GM23338 (cell line): Measurements from ENCODE around the gene GHR. TPM values are rescaled to one million over a fixed set of nuclear protein-coding genes. Genes with fewer than 3 reads are reported as not detected.

Experiments used
- ATAC-seq: fragments of 200-7000 bp; cut with Tn5 transposase; 3 replicates; pipeline ENCODE4 v1.9.1; 2020
- DNase-seq: peaks from one replicate; pipeline ENCODE4 v3.0.0-alpha.2; 2015; ENCODE audit warnings: low spot score
- H2AFZ ChIP-seq: fragments of 200-600 bp; sonication (generic); 2 replicates; pipeline ENCODE4 v1.8.0; 2016; ENCODE audit warnings: antibody characterized with exemption, mild to moderate bottlenecking, moderate library complexity
- H3F3A ChIP-seq: fragments of 200-600 bp; sonication (generic); replicated peaks from 2 replicates; pipeline ENCODE4 v1.8.0; 2017; ENCODE audit warnings: antibody characterized with exemption, mixed run types, low read depth
- H3K27ac ChIP-seq: fragments of 200-600 bp; sonication (generic); 2 replicates; pipeline ENCODE4 v1.6.1; 2016; ENCODE audit warnings: low read depth
- H3K27me3 ChIP-seq: fragments of 200-600 bp; sonication (generic); 2 replicates; pipeline ENCODE4 v1.8.0; 2016; ENCODE audit warnings: mild to moderate bottlenecking, mixed run types, moderate library complexity; ENCODE audit not compliant: insufficient read depth
- H3K36me3 ChIP-seq: fragments of 200-600 bp; sonication (generic); 2 replicates; pipeline ENCODE4 v1.8.0; 2016; ENCODE audit warnings: mild to moderate bottlenecking; ENCODE audit not compliant: insufficient read depth
- H3K4me1 ChIP-seq: fragments of 200-600 bp; sonication (generic); 2 replicates; pipeline ENCODE4 v1.8.0; 2016; ENCODE audit warnings: mild to moderate bottlenecking, moderate library complexity; ENCODE audit not compliant: insufficient read depth
- H3K4me2 ChIP-seq: fragments of 200-600 bp; sonication (generic); 2 replicates; pipeline ENCODE4 v1.7.1; 2017; ENCODE audit warnings: mixed run types
- H3K4me3 ChIP-seq: fragments of 200-600 bp; sonication (generic); 2 replicates; pipeline ENCODE4 v1.6.1; 2016; ENCODE audit warnings: mixed run types
- H3K79me2 ChIP-seq: fragments of 200-600 bp; sonication (generic); replicated peaks from 2 replicates; pipeline ENCODE4 v1.8.0; 2017; ENCODE audit warnings: mild to moderate bottlenecking; ENCODE audit not compliant: insufficient read depth
- H3K9me2 ChIP-seq: fragments of 200-600 bp; sonication (generic); 2 replicates; pipeline ENCODE4 v1.8.0; 2017; ENCODE audit not compliant: insufficient read depth
- H4K20me1 ChIP-seq: fragments of 200-600 bp; sonication (generic); replicated peaks from 2 replicates; pipeline ENCODE4 v1.8.0; 2017; ENCODE audit warnings: mild to moderate bottlenecking; ENCODE audit not compliant: insufficient read depth
- H3K27ac Mint-ChIP-seq: 2 replicates; pipeline ENCODE4 v1.8.0; 2020; ENCODE audit warnings: inconsistent platforms, mild to moderate bottlenecking, moderate library complexity, mixed read lengths
- H3K27me3 Mint-ChIP-seq: 3 replicates; pipeline ENCODE4 v1.8.0; 2022; ENCODE audit warnings: low read depth, mild to moderate bottlenecking, moderate library complexity, mixed read lengths, inconsistent platforms; ENCODE audit not compliant: insufficient read depth, poor library complexity
- H3K36me3 Mint-ChIP-seq: 3 replicates; pipeline ENCODE4 v1.8.0; 2021; ENCODE audit warnings: low read depth, mild to moderate bottlenecking, inconsistent platforms, moderate library complexity, mixed read lengths
- H3K4me1 Mint-ChIP-seq: 3 replicates; pipeline ENCODE4 v1.8.0; 2020; ENCODE audit warnings: mild to moderate bottlenecking, inconsistent platforms, mixed read lengths
- H3K4me3 Mint-ChIP-seq: 3 replicates; pipeline ENCODE4 v1.8.0; 2021; ENCODE audit warnings: moderate library complexity, mild to moderate bottlenecking, inconsistent platforms, mixed read lengths
- H3K9me3 Mint-ChIP-seq: 3 replicates; pipeline ENCODE4 v1.8.0; 2020; ENCODE audit warnings: moderate library complexity, mild to moderate bottlenecking, inconsistent platforms, mixed read lengths
- CREB1 ChIP-seq: fragments of 250-450 bp; sonication (Bioruptor Pico); IDR thresholded peaks from 2 replicates; pipeline ENCODE4 v1.5.0; 2020; ENCODE audit warnings: low read depth, mild to moderate bottlenecking, moderate library complexity
- CTCF ChIP-seq, 2 experiments: fragments of 200-600 bp in 1 of 2; sonication (generic) in 1 of 2; conservative IDR thresholded peaks; 2 replicates each; pipeline versions ENCODE4 v1.5.1 to v1.6.1; 2016 to 2017; ENCODE audit warnings: antibody characterized with exemption in 2 of 2, low read depth in 2 of 2, mild to moderate bottlenecking in 2 of 2, moderate library complexity in 1 of 2
- ETS1 ChIP-seq: IDR thresholded peaks from 2 replicates; pipeline ENCODE4 v1.6.1; 2016; ENCODE audit warnings: antibody characterized with exemption
- EZH2 ChIP-seq: fragments of 200-600 bp; sonication (generic); IDR thresholded peaks from one replicate; pipeline ENCODE4 v1.8.0; 2017; ENCODE audit warnings: antibody characterized with exemption, mild to moderate bottlenecking, low read depth; ENCODE audit not compliant: unreplicated experiment
- EZH2phosphoT487 ChIP-seq: fragments of 200-600 bp; sonication (generic); IDR thresholded peaks from one replicate; pipeline ENCODE4 v1.8.1; 2018; ENCODE audit warnings: antibody characterized with exemption; ENCODE audit not compliant: unreplicated experiment
- JUNB ChIP-seq: IDR thresholded peaks from one replicate; pipeline ENCODE4 v1.6.1; 2016; ENCODE audit warnings: antibody characterized with exemption; ENCODE audit not compliant: unreplicated experiment
- NANOG ChIP-seq: IDR thresholded peaks from 2 replicates; pipeline ENCODE4 v1.6.1; 2016; ENCODE audit warnings: antibody characterized with exemption, borderline replicate concordance
- POLR2AphosphoS5 ChIP-seq: IDR thresholded peaks from 2 replicates; pipeline ENCODE4 v1.6.1; 2016; ENCODE audit warnings: antibody characterized with exemption, low read depth
- REST ChIP-seq: IDR thresholded peaks from one replicate; pipeline ENCODE4 v1.6.1; 2018; ENCODE audit warnings: antibody characterized with exemption; ENCODE audit not compliant: unreplicated experiment
- STAT1 ChIP-seq: IDR thresholded peaks from one replicate; pipeline ENCODE4 v1.6.1; 2016; ENCODE audit warnings: antibody characterized with exemption; ENCODE audit not compliant: unreplicated experiment
- ZNF114 ChIP-seq: fragments of 250-450 bp; sonication (Bioruptor Pico); IDR thresholded peaks from 2 replicates; pipeline ENCODE4 v1.5.0; 2020; ENCODE audit warnings: mild to moderate bottlenecking, moderate library complexity
- ZNF331 ChIP-seq: fragments of 250-450 bp; sonication (Bioruptor Pico); IDR thresholded peaks from 2 replicates; pipeline ENCODE4 v1.5.0; 2020; ENCODE audit warnings: low read depth, mild to moderate bottlenecking, moderate library complexity
- ZNF462 ChIP-seq: fragments of 250-450 bp; sonication (Bioruptor Pico); IDR thresholded peaks from 2 replicates; pipeline ENCODE4 v1.5.0; 2020; ENCODE audit warnings: mild to moderate bottlenecking, moderate library complexity
- polyA plus RNA-seq: library from polyadenylated mRNA; unstranded; fragments of >200 nt; fragmentation: Nextera tagmentation; extraction: Ambion mirVana; gene quantifications from 2 replicates; pipeline ENCODE4 v1.2.1, GENCODE V29; 2016
- total RNA-seq: library from RNA; depleted of rRNA; stranded (reverse); fragments of >200 nt; shearing (Covaris generic); gene quantifications from 2 replicates; pipeline ENCODE4 v1.2.3, GENCODE V29; 2014

GHR gene
- total and polyA plus RNA-seq, 2 experiments from 2014 or later = 0.21 to 1.9 TPM

- H3K36me3 Mint-ChIP-seq = peaks cover 12% of the 10 kb centered on the region; the same call in 2 of the 3 replicates
- no peaks in the 10 kb centered on the region for H4K20me1 ChIP-seq
- no peaks in the 10 kb centered on the region for H3K79me2 ChIP-seq
- no peak for DNase-seq
- no peaks in the 10 kb centered on the region for H3K4me1 Mint-ChIP-seq
- H3K27ac Mint-ChIP-seq = no peak overlapping the region
- H3F3A ChIP-seq = no peaks in the 10 kb centered on the region
- H3K4me3 ChIP-seq = no peak overlapping the region
- no peak for ATAC-seq
- TF ChIP-seq JUNB (no peak), CREB1 (CRISPR knock-in tag) (no peak), ETS1 (no peak), REST (no peak), EZH2 (no peak), STAT1 (no peak), POLR2AphosphoS5 (no peak), NANOG (no peak), ZNF462 (CRISPR knock-in tag) (no peak), ZNF114 (CRISPR knock-in tag) (no peak), CTCF (conservative IDR thresholded peaks at IDR 0.05; ENCODE audit: low read depth in 2 of 2) (no peak), EZH2phosphoT487 (no peak), ZNF331 (CRISPR knock-in tag) (no peak)
- H3K4me3 Mint-ChIP-seq = no peak overlapping the region
- H3K27me3 Mint-ChIP-seq = no peaks in the 10 kb centered on the region
- 0 out of 2 replicates have a peak, but pooled peaks cover 3% of the 10 kb centered on the region for H3K36me3 ChIP-seq
- H3K27ac ChIP-seq = no peak overlapping the region
- H3K9me2 ChIP-seq = no peaks in the 10 kb centered on the region
- H3K4me2 ChIP-seq = no peak overlapping the region
- H2AFZ ChIP-seq = no peak overlapping the region
- H3K9me3 Mint-ChIP-seq = peaks cover 65% of the 10 kb centered on the region
- no peaks in the 10 kb centered on the region for H3K27me3 ChIP-seq
- H3K4me1 ChIP-seq = no peaks in the 10 kb centered on the region
Observed at GRCh38 chr5:42390115-42390514, 33.1 kb upstream of the GHR start.
